Glomerular visceral epithelial cell (primary cell): ENCODE results near the gene FAM114A2.
"Not testable (repeated sequence)": the region's sequence is repeated elsewhere in the genome, so short reads cannot be mapped to it uniquely, and the experiment has no call there.

ENCODE experiments used
- DNase-seq: peaks from one replicate; pipeline ENCODE4 v3.0.0-alpha.2; 2016; ENCODE audit errors: extremely low spot score

Gene FAM114A2

DNA sequence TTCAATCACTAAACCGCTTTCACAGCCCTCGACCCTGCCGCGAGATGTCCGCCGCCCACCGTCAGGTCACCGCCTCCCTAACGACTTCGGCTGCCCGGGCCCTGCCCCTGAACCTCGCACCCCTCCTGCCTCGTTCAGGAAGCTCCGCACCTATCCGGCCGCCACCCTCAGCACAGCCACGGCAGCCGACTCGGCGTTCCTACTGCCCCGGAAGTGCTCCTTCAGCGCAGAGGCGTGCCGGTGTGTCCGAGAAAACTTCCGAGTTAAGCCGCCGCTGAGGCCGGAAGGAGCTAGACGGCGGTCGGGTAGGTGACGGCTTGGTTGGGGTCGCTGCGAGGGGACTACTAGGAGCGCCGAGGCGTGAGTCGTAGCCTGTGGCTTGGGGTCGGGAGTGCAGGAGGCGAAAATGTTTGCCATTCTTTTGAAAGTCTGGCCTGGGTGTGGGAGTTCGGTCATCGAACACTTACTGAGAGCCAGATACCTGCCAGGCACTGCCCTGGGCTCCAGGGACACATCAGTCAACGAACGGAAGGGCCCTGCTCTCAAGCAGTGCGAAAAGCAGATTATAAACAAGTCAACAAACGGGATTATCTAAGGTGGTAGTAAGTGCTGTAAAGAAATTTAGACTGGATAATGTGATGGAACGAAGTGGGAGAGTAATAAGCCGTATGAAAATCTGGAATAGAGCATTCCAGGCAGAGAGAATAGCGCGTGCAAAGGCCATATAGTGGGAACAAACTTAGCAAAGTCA, at the start of gene FAM114A2, which contains the start of gene MFAP3:
TSS of gene FAM114A2 (minus strand) at position 204 of the 751 bp plus-strand sequence. CDS start 3,957 bp downstream, outside the sequence.
TSS of gene MFAP3 (plus strand) at position 261 of the 751 bp plus-strand sequence. CDS start 10,756 bp downstream, outside the sequence.
- DNase-seq = peak; percentile 91

DNA sequence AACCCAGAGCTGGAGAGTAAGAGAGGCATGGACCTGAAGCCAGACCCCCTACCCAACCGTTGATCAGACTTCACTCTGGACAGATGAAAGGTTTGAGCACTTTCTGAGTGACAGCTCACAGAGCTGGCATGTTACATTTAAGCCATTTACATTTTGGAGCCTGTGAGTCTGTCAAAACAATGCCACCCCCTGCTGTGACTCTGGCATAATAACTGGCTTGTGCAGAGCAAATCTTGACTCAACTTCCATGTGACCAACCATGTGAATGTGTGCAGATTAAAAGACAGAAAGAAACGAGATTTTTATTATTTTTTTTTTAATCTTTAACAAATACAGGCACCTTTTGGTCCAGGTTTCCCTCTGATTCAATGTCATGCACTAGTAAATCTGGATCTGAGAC, 48.5 kb upstream of the FAM114A2 start:
- peak; percentile 27 for DNase-seq

DNA sequence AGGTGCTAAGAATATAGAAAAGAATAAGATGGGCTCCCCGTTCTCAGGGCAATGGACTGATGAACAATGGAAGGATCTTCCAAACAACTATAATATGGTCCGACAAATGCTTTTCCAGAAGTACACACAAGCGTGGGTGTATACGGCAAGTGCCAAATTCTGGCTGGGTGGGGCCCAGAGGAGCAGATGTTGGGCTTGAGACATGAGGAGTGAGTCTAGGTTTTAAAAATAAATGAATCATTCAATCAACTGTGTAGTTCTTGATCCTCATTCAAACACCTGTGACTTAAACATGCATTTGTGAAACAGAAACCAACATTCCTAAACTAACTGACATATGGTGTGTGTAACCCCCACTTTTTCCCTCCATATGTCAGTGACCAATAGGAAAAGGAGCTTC, 47.9 kb upstream of the FAM114A2 start:
- no peak for DNase-seq

DNA sequence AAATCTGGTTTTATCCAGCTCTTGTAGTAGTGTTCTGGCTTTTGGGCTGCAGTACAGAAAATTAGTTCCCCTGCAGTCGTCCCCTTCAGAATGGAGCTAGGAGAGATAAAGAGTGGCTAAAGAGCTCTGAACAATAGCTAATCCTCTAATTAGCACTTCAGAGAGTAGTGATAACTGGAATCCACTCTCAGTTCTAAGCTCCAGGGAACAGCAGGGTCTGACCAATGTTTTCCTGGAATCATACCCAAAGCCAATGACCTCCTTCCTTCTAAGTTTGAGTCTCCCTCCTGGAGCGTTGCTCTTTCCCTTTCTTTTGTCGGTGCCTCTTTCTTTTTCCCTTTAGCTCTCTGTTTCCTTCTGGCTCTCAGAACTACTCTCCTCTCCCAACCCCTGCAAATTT, 47.4 kb upstream of the FAM114A2 start:
- no peak for DNase-seq

DNA sequence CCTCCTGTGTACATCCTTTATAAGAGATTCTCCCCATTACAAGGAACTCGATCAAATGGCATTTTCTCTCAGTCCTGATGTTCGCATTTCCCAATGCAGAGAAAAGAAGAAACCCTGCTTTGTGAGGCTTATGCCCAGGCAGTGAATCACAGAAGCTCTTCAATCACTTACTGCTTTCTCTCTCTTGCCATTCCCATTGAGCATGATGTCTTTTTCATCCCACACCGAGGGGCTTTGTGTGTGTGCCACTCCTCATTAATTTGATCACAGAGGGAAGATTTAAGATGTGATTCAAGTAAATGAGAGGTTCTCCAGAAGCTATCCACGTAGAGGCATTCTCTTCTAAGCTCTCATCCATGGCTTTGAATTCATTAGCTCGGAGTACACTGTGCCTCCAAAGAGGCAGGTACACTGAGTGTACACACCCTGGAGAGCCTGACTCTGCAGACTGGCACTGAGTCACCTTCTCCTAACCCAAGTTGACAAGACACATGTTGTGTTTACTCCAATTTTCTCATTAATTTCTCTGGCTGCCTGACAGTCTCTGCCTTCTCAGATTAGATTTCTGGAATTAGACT, 45.4 kb upstream of the FAM114A2 start:
- no peak for DNase-seq

DNA sequence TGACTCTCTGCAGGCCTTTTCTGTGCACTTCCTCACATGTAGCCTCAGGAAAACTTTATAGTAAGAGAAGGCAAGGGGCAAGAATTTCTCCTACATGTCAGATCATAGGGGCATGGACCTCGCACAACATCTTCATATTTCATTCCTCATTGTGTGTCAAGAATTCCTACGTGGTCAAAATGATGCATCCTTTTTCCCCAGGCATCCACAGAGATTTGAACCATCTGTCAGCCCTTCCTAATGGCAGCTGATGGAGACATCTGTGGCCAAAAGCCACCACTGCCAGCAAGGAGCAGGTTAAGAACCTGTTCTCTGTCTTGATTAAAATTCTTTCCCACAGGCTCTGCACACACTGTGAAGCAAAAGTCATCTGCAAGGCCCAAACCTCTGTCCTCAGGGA, 42.5 kb upstream of the FAM114A2 start:
- DNase-seq = no peak

DNA sequence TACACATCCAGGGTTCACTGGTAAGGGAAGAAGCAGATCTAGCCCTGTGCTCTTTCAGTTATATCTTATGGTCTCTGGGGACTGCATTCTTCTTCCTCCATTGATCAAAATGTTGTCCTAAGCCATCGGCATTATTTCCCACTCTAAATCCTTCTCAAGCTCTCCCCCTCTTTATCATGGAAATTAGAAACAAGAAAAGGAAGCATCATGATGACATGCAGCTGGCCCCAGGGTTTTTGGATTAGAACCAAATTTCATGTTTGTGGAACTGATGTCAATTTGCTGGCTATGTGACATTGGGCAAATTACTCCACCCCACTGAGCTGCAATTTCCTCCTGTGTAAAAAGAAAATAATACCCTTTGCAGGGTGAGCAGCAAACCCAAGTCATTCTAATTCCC, 39.6 kb upstream of the FAM114A2 start:
- DNase-seq = no peak

DNA sequence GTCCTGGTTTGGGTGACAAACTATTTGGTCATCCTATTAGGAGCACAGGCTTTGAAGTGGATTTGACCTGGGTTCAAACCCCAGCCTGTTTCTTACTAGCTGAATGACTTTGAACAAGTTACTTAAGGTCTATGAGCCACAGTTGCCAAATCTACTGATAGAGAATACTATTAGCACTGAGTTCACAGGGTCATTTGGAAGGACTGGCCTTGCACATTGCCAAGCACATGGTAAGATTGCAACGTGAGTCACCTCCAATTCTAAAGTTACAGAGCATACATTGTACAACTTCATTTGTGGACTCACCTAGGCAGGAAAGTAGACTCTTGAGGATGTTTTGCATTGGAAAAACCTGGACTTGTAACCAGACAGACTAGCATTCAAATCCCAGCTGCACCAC, 39.0 kb upstream of the FAM114A2 start:
- no peak for DNase-seq

DNA sequence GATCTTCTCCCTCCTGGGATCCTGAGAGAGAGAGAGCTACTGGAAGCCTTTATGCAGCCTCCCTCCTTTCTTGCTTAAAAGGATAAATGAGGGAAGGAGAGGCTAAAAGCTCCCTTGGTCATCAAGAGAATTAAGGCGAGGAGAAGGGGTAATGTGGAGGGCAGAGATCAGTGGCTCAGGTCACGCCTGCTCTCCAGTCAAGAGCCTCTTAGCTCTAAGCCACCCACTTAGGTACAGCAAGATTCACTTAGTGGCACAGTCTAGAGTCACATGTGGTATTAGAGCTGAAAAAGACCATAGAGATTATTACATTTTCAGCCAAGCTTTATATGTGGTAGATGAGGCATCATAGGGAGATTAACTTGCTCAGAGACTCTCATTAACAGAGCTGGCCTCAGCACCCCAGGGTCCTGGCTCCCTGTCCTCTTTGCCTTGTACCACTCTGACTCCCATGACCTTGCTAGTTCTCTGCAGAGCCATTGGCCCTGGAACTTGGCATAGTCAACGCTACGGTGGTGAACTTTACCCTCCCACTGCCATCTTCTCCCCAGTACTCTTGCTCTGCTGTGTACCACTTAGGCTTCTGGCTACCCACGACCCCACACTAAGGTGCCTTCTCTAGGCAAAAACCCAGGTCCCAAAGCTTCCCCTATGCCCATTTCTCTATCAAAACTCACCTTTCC, 37.7 kb upstream of the FAM114A2 start:
- DNase-seq = no peak

DNA sequence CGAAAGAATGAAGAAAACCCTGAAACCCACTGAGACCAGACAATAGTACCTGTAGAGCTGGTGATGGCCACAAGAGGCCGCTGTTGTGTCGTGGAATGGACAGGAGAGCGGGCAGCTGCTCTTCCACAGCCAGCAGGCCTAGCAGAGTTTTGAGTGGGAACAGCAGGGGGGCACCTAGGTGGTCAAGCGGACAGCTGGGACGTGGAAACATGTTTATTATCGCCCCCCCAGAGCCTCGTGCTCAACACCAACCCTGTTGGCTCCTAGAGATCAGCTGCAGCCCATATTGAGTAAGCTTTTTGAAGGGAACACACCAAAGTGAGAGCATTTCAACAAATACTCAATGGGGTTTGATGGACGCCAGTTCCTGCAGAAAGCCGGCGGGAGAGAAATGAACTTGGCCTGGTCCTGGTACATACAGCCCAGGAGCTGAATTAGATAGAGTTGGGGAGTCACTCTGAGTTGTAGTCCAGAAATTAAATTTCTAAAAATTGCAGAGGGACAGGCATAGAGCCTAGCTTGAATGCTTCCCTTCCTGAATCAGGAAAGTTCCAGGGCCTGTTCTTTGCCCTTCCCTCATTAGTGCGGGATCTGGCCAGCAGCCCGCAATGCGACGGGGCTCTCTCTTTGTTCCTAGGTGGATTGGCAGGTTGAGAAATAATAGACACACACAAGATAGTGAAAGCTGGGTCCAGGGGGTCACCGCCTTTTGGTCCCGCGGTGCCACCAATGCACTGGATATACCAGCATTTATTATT, 33.9 kb upstream of the FAM114A2 start:
- DNase-seq = peak; percentile 82

DNA sequence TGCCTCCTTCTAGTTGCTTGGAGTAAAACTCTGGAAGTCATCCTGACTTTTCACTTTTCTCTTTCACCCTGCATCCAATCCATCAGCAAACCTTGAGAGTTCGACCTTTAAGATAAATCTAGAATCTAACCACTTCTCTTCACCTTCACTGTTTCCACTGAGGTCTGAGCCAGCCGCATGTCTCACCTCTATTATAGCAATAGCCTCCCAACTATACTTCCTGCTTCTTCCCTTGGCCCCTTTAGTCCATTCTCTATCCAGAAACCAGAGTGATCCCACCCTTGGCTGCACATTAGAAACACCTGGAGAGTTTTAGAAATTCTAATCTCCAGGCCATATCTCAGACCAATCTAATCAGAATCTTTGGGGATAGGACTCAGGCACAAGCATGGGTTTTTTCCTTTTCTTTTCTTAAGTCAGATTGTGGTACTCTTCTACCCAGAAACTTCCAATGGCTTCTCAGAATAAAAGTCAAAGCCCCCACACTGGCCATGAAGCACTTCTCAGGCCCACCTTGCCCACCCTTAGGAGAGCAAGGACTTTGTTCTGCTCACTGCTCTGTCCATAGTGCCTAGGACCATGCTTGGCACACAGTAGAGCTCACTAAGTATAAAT, 33.2 kb upstream of the FAM114A2 start:
- DNase-seq = no peak

DNA sequence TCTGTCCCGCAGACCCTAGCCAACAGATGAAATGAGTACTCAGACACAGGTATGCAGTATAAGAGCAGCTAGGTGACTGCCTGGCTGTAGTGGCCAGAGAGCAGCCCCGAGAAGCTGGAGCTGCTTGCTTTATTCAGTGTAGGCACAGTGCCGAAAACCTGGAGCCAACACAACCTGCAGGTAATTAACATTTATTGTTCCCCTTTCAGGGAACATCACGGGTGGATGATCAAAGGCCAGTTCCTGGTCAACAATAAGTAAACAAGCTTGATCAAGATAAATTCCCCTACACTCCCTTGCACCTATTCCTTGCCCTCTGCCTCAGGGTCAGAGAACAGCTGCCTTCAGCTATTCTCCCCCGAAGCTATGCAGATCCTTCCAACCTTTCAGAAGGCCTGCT, 31.1 kb upstream of the FAM114A2 start:
- not testable (repeated sequence) for DNase-seq

DNA sequence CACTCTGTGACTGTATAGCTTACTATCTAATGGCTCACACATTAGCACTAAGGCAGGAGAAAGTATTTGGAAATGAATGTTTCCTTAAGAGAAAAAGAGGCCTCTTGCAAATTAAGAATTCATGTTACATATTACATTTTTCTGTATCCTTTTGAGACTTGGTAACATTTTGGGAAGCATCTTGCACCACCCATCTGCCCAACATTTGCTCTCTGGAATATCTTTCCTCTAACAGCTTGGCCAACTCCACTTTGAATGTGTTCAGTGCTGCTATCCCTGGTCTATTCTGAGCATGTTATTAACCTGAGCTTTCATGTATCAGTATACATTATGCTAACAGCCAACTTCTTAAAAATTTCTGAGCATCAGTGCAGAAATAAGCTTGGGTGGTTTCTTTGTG, 27.3 kb upstream of the FAM114A2 start:
- DNase-seq = no peak

DNA sequence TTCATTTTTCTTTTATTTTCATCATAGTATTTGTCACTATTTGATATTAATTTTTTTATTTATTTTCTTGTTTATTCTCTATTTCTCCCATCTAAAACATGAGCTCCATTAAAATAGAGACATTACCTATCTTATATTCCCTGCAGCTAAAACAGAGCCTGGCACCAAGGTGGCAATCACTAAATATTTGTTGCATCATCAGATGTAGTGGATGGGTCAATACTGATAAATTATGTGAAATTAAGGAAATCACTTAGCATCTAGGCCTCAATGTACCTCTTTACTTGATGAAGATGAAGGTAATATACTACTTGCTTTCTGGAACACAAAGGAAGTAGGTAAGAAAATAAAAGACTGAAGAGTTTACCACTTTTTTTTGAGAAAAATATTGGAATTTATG, 24.7 kb upstream of the FAM114A2 start:
- DNase-seq = no peak

DNA sequence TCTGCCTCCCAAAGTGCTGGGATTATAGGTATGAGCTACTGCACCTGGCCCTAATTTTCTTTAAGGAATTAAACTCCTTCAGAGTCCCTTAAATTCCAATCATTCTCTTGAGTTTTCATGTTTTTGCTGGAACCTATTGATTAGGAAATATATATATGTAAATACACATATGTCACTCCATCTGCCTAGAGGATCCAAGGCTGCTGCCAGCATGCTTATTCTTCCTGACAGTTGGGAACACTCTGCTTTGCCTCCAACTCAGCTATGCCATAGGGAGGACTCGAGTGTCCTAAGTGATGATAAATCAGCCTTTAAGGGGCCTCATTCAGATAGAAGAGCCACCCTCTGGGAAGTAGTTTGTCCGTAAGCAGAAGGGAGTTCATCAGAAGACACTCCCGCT, 21.9 kb upstream of the FAM114A2 start:
- DNase-seq = no peak

DNA sequence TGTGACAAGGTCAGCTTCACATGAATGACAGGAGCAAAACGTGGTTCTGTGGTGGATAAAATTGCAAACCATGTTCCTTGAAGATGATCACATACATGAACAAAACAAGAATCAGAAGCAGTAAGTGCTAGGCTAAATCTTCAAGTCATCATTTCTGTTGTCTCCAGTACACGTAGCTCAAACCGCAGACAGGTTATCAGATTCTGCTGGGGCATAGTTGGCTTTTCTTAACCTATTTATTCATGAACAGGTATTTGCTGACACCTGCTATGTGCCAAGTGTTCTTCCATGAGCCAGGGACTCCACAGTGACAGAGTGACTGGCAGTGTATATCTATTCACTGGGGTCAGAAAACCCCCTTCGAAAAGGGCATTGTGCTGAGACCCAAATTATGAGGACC, 20.9 kb upstream of the FAM114A2 start:
- no peak for DNase-seq

DNA sequence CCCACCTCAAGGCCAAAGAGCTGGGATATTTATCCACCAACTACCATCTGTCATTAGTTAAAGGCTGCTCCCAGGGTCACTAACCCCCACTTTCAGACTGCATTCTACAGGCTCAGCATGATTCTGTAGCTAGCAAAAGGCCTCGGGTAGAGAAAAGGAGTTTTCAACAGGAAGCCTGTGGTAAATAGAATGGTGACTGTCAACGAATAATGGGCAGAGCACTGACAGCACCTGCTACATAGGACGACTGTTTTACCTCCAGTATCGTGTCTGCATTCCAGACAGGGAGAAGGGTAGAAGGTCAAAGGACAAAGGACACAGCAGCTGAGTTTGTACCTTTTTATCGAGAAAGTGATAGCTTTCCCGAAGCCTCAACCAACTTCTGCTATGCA, 20.3 kb upstream of the FAM114A2 start:
- DNase-seq = no peak

DNA sequence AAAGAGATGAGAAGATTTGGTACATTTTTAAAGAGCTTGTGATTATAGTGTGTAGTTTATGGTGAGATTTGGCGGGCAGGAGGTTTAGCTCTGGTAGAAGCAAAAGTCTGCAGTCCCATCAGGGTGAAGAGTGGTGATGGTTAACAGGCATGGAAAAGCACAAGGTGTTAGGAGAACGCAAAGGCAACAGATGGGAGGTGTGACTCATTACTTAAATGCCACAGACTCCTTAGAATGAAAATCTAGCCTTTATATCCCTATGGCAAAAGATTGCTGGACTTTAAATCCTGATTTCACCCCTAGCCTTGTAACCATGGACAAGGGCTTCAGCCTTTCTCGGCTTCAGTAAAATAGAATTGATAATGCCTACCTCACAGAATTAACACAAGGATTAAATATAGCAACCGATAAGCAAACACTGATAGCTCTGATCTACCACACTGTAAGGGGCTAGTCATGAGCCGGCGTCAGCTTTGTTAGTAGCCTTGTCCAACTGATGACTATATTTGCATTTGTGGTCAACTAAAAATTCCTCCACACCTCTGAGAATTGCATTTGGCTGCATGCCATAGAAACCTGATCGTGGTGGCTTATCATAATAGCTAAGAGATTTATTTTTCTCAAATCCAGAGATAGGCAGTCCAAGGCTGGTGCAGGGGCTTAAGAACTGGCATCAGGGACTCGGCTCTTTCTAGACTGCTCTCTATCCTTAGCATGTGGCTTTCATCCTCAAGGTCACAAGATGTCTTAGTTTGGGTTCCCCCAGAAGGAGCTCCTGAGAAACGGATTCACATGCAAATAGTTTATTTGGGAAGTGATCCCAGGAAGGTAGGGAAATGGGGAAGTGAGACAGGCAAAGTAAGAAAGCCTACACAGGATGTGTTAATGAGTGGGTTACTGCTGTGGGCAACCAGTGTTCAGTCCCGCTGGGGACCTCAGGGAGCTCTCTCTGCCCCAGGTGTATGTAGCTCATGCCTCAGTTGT, 19.6 kb upstream of the FAM114A2 start:
- DNase-seq = peak; percentile 63

DNA sequence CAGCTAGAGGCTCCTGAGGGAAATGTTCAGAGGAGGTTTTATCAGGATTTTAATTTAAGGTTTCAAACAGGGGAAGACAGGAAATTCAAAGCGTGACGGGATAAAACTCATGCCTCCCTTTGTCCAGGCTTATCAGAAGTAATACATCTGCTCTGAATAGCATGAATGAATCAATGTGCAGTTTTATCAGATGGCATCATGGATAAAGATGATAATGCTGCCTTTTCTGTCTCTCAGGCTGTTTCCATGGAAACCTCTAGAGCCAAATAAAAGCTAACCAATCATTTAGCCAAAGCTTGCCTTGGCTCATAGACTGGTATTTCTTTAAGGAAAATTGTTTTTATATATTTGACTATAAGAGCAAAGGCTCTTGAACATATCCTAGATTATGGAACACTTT, 16.5 kb upstream of the FAM114A2 start:
- no peak for DNase-seq

DNA sequence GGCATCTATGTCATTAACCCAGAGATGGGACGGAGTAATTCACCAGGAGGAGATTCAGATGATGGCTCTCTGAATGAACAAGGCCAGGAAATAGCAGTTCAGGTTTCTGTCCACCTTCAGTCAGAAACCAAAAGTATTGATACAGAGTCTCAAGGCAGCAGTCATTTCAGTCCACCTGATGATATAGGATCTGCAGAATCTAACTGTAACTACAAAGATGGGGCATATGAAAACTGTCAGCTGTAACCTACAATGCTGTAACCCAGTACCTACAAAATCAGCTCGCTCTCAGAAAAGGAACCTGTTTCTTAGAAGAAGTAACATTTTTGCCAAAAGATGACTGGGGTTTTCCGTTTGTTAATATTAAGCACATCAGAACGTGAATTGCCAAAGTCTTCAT, 14.8 kb upstream of the FAM114A2 start:
- DNase-seq = no peak

DNA sequence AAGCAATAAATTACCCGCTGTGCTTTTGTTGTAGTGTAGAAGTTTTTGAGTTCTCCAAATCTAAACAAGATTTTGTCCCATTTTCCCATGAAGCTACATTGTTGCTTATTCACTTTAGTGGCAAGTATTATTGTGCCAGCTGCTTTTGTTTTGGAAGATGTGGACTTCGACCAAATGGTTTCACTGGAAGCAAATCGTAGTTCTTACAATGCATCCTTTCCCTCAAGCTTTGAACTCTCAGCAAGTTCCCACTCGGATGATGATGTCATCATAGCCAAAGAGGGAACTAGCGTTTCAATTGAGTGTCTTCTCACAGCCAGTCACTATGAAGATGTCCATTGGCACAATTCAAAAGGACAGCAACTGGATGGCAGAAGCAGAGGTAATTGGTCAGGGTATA, 10.9 kb upstream of the FAM114A2 start:
- no peak for DNase-seq
